NT2/D1 (cell line): ENCODE measurements around the gene ARL8A.
"Not testable (repeated sequence)": the region's sequence is repeated elsewhere in the genome, so short reads cannot be mapped to it uniquely, and the experiment has no call there.

Source experiments
- DNase-seq: peaks from one replicate; pipeline ENCODE4 v3.0.0-alpha.2; 2011; ENCODE audit warnings: low read depth, low spot score
- H3K27me3 ChIP-seq: 2 replicates; pipeline ENCODE4 v1.6.0; 2011; ENCODE audit warnings: mild to moderate bottlenecking; ENCODE audit not compliant: insufficient read length, insufficient read depth
- H3K36me3 ChIP-seq: 2 replicates; pipeline ENCODE4 v1.6.1; 2011; ENCODE audit warnings: mild to moderate bottlenecking, low read length, mixed read lengths; ENCODE audit not compliant: insufficient read depth, insufficient read length
- H3K4me1 ChIP-seq: 2 replicates; pipeline ENCODE4 v1.5.1; 2011; ENCODE audit not compliant: insufficient read depth, insufficient read length
- H3K4me3 ChIP-seq: 2 replicates; pipeline ENCODE4 v1.5.1; 2011; ENCODE audit warnings: low read depth; ENCODE audit not compliant: insufficient read length
- H3K9ac ChIP-seq: 2 replicates; pipeline ENCODE4 v1.6.0; 2011; ENCODE audit warnings: low read depth; ENCODE audit not compliant: insufficient read length
- H3K9me3 ChIP-seq: 2 replicates; pipeline ENCODE4 v1.5.1; 2011; ENCODE audit warnings: mild to moderate bottlenecking, low read length; ENCODE audit not compliant: insufficient read depth
- SUZ12 ChIP-seq: IDR thresholded peaks from 2 replicates; pipeline ENCODE4 v1.6.1; 2011; ENCODE audit not compliant: insufficient read length, insufficient read depth; ENCODE audit errors: extremely low read depth
- YY1 ChIP-seq: IDR thresholded peaks from 2 replicates; pipeline ENCODE4 v1.6.1; 2011; ENCODE audit not compliant: insufficient read length, insufficient read depth
- ZNF274 ChIP-seq: IDR thresholded peaks from 2 replicates; pipeline ENCODE4 v1.6.1; 2011; ENCODE audit warnings: mild to moderate bottlenecking, low read depth, low read length

Gene ARL8A

GRCh38 chr1:202145068-202145743 is 669 bp upstream of the ARL8A start:
- Histone ChIP-seq H3K36me3 (peaks cover 22% of the 10 kb centered on the region), H3K9me3 (no peaks in the 10 kb centered on the region), H3K4me3 (peak overlapping the region; percentile 85), H3K4me1 (peaks cover 6% of the 10 kb centered on the region), H3K9ac (peak overlapping the region; percentile 88), H3K27me3 (peaks cover 17% of the 10 kb centered on the region)
- DNase-seq, result no peak
- TF ChIP-seq ZNF274, result no peak
- no peak for TF ChIP-seq SUZ12

DNA sequence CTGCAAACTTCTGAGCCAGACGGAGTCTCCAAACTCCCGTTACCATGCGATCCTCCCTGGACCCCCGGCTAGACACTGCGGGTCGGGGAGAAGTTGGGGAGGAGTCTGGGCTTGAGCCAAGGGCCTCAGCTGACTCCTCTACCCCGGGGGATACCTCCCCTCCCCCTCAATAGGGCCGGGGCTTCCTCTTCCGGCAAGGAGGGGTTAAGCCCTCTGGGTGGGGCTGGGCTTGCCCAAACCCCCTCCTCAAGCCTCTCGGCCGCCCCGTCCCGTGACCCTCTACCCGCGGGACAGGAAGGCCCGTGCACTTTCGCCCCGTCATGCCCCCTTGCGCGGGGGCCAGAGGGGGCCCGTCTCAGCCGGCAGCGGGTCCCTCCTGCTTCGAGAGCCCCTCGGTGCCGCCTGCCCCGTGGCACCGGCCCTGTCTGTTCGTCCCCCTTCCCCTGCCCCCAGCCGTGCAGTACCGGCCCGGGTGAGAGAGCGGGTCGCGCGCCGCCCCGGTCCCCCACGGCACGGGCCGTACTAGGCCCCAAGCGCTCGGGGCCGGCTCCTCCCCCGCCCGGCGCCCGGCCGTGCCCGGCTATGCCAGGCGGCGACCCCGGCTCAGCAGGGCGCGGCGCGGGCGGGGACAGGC is 652 bp downstream of the ARL8A start:
- DNase-seq, result no peak
- TF ChIP-seq YY1 (no peak), ZNF274 (no peak), SUZ12 (no peak)
- Histone ChIP-seq H3K27me3 (peaks cover 17% of the 10 kb centered on the region), H3K36me3 (peaks cover 22% of the 10 kb centered on the region), H3K4me3 (peak overlapping the region; percentile 85), H3K9me3 (no peaks in the 10 kb centered on the region), H3K9ac (peak overlapping the region; percentile 88), H3K4me1 (peaks cover 6% of the 10 kb centered on the region)

DNA sequence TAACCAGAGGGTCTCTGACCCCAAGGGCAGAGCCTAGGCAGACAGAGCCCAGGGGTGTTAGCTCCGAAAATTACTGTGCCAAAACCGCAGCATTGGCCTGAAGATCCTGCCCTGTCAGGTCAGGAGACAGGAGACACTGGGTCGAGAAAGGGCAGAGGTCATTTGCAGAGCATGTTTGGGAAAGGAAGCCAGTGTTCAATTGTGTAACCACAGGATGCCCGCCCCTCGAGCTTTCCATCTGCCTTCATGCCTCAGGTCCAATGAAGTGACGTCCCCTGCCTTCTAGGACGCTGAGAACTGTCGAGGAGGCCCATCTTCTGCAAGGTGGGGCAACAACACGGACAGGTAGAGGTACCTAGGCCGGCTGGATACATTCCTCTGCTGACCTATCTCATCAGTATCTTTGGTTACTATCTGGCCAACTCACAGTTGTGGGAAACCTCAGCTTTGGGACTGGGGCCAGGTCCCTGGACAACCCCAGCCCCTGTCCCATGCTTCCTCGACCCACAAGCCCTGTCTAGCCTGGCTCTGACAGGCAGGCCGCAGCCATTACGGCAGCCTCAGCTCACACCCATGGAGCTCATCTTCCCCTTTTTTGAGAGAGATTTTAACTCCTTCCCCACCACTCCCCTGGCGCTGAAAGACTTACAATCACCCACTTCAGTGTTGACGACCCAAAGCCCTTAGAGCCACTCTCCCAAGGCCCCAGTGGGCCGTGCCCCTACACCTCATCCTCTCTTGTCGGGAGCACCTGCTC is 1.3 kb downstream of the ARL8A start:
- no peak for TF ChIP-seq YY1
- TF ChIP-seq SUZ12, result no peak
- no peak for TF ChIP-seq ZNF274
- Histone ChIP-seq H3K4me3 (peak overlapping the region; percentile 85), H3K27me3 (peaks cover 17% of the 10 kb centered on the region), H3K9ac (peak overlapping the region; percentile 88), H3K9me3 (no peaks in the 10 kb centered on the region), H3K4me1 (peaks cover 5% of the 10 kb centered on the region), H3K36me3 (peaks cover 26% of the 10 kb centered on the region)
- DNase-seq, result no peak

GRCh38 chr1:202141468-202141867 is 3.1 kb downstream of the ARL8A start:
- Histone ChIP-seq H3K36me3 (peaks cover 36% of the 10 kb centered on the region), H3K27me3 (peaks cover 17% of the 10 kb centered on the region)
- not testable (repeated sequence) for H3K4me1 ChIP-seq, DNase-seq, H3K9me3 ChIP-seq, H3K9ac ChIP-seq, H3K4me3 ChIP-seq

DNA sequence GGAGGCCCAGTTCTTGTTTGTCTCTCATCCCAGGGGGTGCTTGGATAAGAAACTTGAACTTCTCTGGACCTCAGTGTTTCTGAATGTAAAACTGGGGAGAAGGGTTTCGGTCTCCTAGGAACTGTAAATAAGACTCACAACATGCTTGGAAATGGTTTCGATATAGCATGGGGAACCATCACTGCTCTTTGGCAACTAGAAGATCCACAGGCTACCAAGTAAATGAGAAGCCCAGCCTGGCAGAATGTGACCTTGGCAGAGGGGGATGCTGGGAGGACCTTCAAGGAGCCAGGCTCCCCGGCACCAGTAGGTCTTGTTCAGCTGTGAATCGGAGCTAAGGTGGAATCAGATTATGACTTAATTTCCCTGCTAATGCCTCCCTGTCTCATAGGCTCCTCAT is 3.7 kb downstream of the ARL8A start:
- no peak for TF ChIP-seq ZNF274
- TF ChIP-seq YY1, result no peak
- TF ChIP-seq SUZ12, result no peak
- no peak overlapping the region for H3K9ac ChIP-seq
- no peaks in the 10 kb centered on the region for H3K9me3 ChIP-seq
- no peak for DNase-seq
- peaks cover 39% of the 10 kb centered on the region for H3K36me3 ChIP-seq
- H3K4me3 ChIP-seq, result no peak overlapping the region
- H3K27me3 ChIP-seq, result peaks cover 12% of the 10 kb centered on the region
- H3K4me1 ChIP-seq, result peaks cover 9% of the 10 kb centered on the region

GRCh38 chr1:202135221-202135721 is 9.3 kb downstream of the ARL8A start:
- no peak overlapping the region for H3K4me3 ChIP-seq
- peak; percentile 68 for DNase-seq
- H3K4me1 ChIP-seq, result peaks cover 27% of the 10 kb centered on the region
- H3K27me3 ChIP-seq, result no peaks in the 10 kb centered on the region
- H3K36me3 ChIP-seq, result peaks cover 54% of the 10 kb centered on the region
- TF ChIP-seq SUZ12, result no peak
- no peak for TF ChIP-seq ZNF274
- TF ChIP-seq YY1, result no peak
- H3K9me3 ChIP-seq, result no peaks in the 10 kb centered on the region
- peak overlapping the region; percentile 39 for H3K9ac ChIP-seq

DNA sequence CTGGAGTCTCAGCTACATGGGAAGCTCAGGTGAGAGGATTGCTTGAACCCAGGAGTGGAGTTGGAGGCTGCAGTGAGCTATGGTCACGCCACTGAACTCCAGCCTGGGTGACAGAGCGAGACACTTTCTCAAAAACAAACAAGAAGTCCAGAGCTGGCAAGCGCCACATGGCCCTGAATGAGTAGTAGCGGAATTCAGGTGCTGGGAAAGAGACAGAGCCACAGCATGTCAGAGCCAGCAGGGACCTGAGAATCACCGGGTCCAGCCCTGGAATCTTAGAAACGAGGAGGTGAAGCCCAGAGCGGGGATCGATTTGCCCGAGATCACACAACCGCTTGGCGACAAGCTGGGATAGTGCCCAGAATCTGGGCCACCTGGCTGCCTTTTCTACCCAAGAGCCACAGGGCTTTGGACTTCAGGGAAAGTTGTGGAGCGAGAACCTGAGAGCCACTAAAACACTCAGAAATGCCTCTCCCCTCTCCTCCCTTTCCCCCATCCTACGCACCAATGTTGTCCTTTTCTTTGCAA is 9.8 kb downstream of the ARL8A start:
- Histone ChIP-seq H3K4me3 (no peak overlapping the region), H3K4me1 (peaks cover 31% of the 10 kb centered on the region), H3K27me3 (no peaks in the 10 kb centered on the region), H3K36me3 (peaks cover 54% of the 10 kb centered on the region), H3K9ac (peak overlapping the region; percentile 39), H3K9me3 (no peaks in the 10 kb centered on the region)
- no peak for TF ChIP-seq SUZ12
- no peak for TF ChIP-seq YY1
- TF ChIP-seq ZNF274, result no peak
- DNase-seq, result no peak
